ENCODE data around the gene GP1BB.

Gene GP1BB

GRCh38 chr22:19750507-19751490 is 27.5 kb downstream of the GP1BB start:
- intact Hi-C loops (cut with DNase I): no loop called here
- no peak for DNase-seq

GRCh38 chr22:19751497-19752245 is 28.3 kb downstream of the GP1BB start:
- intact Hi-C loops (cut with DNase I): no loop called here
- DNase-seq: no peak

- intact Hi-C loops (cut with DNase I): no loop called here
- DNase-seq: no peak
These were observed 29.9 kb downstream of the GP1BB start for GRCh38 chr22:19753090-19753842.

- no peak for DNase-seq
- intact Hi-C loops (cut with DNase I): no loop called here
These were observed 30.8 kb downstream of the GP1BB start for GRCh38 chr22:19753996-19754700.

GRCh38 chr22:19754701-19755144 is 31.4 kb downstream of the GP1BB start:
- intact Hi-C loops (cut with DNase I): no loop called here
- no peak for DNase-seq

- intact Hi-C loops (cut with DNase I): no loop called here
- DNase-seq: no peak
These were observed 31.9 kb downstream of the GP1BB start for GRCh38 chr22:19755145-19755710.

- intact Hi-C loops (cut with DNase I): no loop called here
These were observed 32.5 kb downstream of the GP1BB start for GRCh38 chr22:19755722-19756287.

GRCh38 chr22:19756288-19757128 is 33.2 kb downstream of the GP1BB start:
- no peak for DNase-seq
- intact Hi-C loops (cut with DNase I): no loop called here

More at GRCh38 chr22:19755722-19756287, 32.5 kb downstream of the GP1BB start:
- no peak for DNase-seq

GRCh38 chr22:19757140-19757984 is 34.0 kb downstream of the GP1BB start:
- intact Hi-C loops (cut with DNase I): no loop called here
- no peak for DNase-seq

- intact Hi-C loops (cut with DNase I): no loop called here
- no peak for DNase-seq
These were observed 34.9 kb downstream of the GP1BB start for GRCh38 chr22:19757985-19758895.

GRCh38 chr22:19758896-19759426 is 35.6 kb downstream of the GP1BB start:
- DNase-seq: no peak
- intact Hi-C loops (cut with DNase I): no loop called here

- no peak for DNase-seq
- intact Hi-C loops (cut with DNase I): no loop called here
These were observed 36.2 kb downstream of the GP1BB start for GRCh38 chr22:19759427-19760057.

GRCh38 chr22:19760058-19760950 is 37.0 kb downstream of the GP1BB start, which contains the start of gene TBX1:
Gene TBX1, plus strand, starts transcription at chr22:19760778. Its CDS starts 66 bp downstream, at chr22:19760844.
- intact Hi-C loops (cut with DNase I): no loop called here
- DNase-seq: no peak

- DNase-seq: no peak
- intact Hi-C loops (cut with DNase I): no loop called here
These were observed 37.8 kb downstream of the GP1BB start for GRCh38 chr22:19760951-19761724.
